GDM1 (cell line): ENCODE results near the gene OR6P1.

Experiments
- DNase-seq: peaks from one replicate; lab custom pipeline; 2025; lab: John Stamatoyannopoulos, UW

Gene OR6P1

DNA sequence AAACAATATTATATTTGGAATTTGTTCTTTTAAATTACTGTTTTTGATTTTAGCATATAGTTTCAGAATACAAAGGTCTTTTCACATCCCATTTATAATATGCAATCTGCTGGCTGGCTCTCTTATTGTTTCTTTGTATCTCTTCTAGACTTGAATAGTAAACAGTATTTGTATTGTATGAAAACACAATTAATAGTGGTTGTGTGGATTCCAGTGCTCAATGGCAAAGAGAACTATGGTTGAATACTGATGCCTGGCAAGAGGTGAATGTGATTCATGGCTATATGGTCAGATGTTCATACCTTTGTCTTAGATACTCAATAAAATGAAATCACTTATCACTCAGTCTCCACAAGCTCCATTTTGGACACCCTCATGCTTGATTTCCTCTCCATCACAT lies 53.4 kb downstream of the OR6P1 start:
- DNase-seq, result no peak
